Calu3 (cell line): Measurements from ENCODE around the gene RBM12. TPM values are rescaled to one million over a fixed set of nuclear protein-coding genes. Genes with fewer than 3 reads are reported as not detected.

Experiments
- BruUV-seq: library from RNA; stranded (reverse); fragments of 400-500 nt; replicated peaks from 2 replicates; lab custom pipeline; 2021; lab: Mats Ljungman, UMichigan
- CTCF ChIA-PET: fragments of 300-600 bp; sonication (Branson Sonifier 250); formaldehyde crosslinking; loops from one replicate; lab custom pipeline; 2022; ENCODE audit warnings: antibody characterized with exemption; lab: Charles Lee
- DNase-seq: peaks from one replicate; pipeline ENCODE4 v3.0.0; 2022
- H3K27ac Mint-ChIP-seq: one replicate; pipeline ENCODE4 v1.8.0; 2022; ENCODE audit warnings: mixed read lengths; ENCODE audit not compliant: unreplicated experiment
- H3K27me3 Mint-ChIP-seq: one replicate; pipeline ENCODE4 v1.8.0; 2022; ENCODE audit warnings: mixed read lengths; ENCODE audit not compliant: unreplicated experiment
- H3K36me3 Mint-ChIP-seq: one replicate; pipeline ENCODE4 v1.8.0; 2022; ENCODE audit warnings: mild to moderate bottlenecking, moderate library complexity, mixed read lengths; ENCODE audit not compliant: insufficient read depth, unreplicated experiment
- H3K4me1 Mint-ChIP-seq: one replicate; pipeline ENCODE4 v1.8.0; 2022; ENCODE audit warnings: mild to moderate bottlenecking, low read depth, mixed read lengths; ENCODE audit not compliant: unreplicated experiment
- H3K4me3 Mint-ChIP-seq: one replicate; pipeline ENCODE4 v1.8.0; 2022; ENCODE audit warnings: mild to moderate bottlenecking, low read depth, moderate library complexity, mixed read lengths; ENCODE audit not compliant: unreplicated experiment
- H3K9me3 Mint-ChIP-seq: one replicate; pipeline ENCODE4 v1.8.0; 2022; ENCODE audit warnings: low read depth, mixed read lengths; ENCODE audit not compliant: unreplicated experiment
- intact Hi-C: fragments of 100-400 bp; cut with micrococcal nuclease; formaldehyde crosslinking; loops from one replicate; pipeline ENCODE4 v1.10.0; 2022; ENCODE audit not compliant: unreplicated experiment
- total RNA-seq: library from RNA; stranded (reverse); gene quantifications from 2 replicates; pipeline ENCODE4 v1.2.3, GENCODE V29; 2022
- TF ChIP-seq, protein P1 (sequence below): fragments of 200-600 bp; IDR thresholded peaks from one replicate; pipeline ENCODE4 v1.8.0; 2022; ENCODE audit warnings: antibody characterized with exemption; ENCODE audit not compliant: unreplicated experiment

RBM12 gene
- total RNA-seq, 1 experiment from 2014 or later: 133 TPM

DNA sequence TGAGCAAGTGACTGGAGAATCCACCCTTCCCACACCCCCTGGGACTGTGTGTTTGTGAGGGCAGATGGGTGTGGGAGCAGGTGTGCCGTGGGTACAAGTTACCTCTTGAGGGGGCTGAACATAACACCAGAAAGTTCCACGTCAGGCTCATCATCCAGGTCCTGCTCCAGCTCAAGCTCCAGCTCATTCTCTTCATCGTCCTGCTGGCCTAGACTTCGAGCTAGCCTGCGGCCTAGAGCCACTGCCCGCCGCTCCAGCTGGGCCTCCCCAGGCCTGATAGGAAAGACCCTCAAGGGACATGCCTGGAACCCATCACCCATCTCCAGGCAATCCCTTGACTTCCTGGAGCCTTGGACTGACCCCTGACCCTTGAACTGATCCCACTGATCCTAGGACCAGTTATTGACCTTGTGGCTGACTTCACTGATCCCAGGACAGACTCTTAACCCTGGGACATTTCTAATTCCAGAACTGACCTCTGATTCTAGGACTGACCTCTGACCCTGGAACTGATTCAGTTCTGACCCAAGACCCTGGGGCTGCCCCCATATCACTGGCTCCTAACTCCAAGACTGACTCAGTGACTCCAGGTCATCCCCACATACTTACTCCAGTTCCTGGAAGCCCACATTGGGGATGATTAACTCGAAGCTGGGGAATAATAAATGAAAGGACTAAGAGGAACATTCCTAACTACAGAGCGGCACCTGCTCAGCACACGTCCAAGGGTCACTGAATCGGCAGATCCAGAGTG is 60.8 kb downstream of the RBM12 start:
- no peak for DNase-seq
- Mint-ChIP-seq H3K9me3 (no peaks in the 10 kb centered on the region), H3K27ac (no peak overlapping the region), H3K36me3 (peaks cover 54% of the 10 kb centered on the region), H3K4me1 (peaks cover 46% of the 10 kb centered on the region), H3K4me3 (no peak overlapping the region), H3K27me3 (no peaks in the 10 kb centered on the region)
- BruUV-seq: no TSS peak
- CTCF ChIA-PET: interaction anchor here (0.6 to 1.3 kb wide), 7 partner anchors 12 to 87 kb away, joined by 3 to 14 read pairs (median 4); partner anchors contain the start of gene SPAG4
- TF ChIP-seq, protein P1, sequence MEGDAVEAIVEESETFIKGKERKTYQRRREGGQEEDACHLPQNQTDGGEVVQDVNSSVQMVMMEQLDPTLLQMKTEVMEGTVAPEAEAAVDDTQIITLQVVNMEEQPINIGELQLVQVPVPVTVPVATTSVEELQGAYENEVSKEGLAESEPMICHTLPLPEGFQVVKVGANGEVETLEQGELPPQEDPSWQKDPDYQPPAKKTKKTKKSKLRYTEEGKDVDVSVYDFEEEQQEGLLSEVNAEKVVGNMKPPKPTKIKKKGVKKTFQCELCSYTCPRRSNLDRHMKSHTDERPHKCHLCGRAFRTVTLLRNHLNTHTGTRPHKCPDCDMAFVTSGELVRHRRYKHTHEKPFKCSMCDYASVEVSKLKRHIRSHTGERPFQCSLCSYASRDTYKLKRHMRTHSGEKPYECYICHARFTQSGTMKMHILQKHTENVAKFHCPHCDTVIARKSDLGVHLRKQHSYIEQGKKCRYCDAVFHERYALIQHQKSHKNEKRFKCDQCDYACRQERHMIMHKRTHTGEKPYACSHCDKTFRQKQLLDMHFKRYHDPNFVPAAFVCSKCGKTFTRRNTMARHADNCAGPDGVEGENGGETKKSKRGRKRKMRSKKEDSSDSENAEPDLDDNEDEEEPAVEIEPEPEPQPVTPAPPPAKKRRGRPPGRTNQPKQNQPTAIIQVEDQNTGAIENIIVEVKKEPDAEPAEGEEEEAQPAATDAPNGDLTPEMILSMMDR: no peak
- intact Hi-C loops: no loop called here

DNA sequence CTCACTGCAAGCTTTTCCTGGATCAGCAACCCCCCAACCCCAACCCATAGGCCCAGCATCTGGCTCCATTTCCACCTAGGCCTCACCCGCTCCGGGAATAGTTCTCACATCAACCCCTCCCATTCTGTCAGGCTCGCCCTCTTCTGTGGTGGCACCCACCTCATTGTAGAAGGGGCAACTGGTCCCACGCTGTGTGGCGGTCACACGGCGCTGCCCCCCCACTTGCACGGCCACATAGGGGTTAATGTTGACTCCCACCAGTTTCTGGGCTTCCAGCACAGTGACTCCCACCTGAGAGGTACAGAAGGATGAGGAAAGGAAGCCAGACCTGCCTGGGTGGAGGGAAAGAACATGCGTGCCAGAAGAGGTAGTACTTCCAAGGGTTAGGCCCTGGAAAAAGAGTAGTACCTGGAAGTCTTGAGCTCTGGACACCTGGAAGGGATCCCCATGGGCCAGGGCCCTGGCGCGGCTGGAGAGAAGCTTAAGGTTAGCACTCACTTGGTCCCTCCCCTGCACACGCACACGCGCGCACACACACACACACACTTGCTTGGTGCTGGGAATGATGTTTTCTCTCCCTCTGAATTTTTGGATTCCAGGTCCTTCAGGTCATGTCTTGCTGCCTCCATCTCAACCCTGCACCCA is 61.7 kb downstream of the RBM12 start:
- CTCF ChIA-PET: interaction anchor here (0.6 to 0.8 kb wide), 2 partner anchors 11 to 13 kb away, joined by 4 to 9 read pairs; partner anchors contain the start of gene SPAG4
- Mint-ChIP-seq H3K27me3 (no peaks in the 10 kb centered on the region), H3K36me3 (peaks cover 47% of the 10 kb centered on the region), H3K27ac (no peak overlapping the region), H3K4me1 (peaks cover 37% of the 10 kb centered on the region), H3K9me3 (no peaks in the 10 kb centered on the region), H3K4me3 (no peak overlapping the region)
- intact Hi-C loops: no loop called here
- DNase-seq: no peak
- BruUV-seq: no TSS peak
- TF ChIP-seq, protein P1: no peak

DNA sequence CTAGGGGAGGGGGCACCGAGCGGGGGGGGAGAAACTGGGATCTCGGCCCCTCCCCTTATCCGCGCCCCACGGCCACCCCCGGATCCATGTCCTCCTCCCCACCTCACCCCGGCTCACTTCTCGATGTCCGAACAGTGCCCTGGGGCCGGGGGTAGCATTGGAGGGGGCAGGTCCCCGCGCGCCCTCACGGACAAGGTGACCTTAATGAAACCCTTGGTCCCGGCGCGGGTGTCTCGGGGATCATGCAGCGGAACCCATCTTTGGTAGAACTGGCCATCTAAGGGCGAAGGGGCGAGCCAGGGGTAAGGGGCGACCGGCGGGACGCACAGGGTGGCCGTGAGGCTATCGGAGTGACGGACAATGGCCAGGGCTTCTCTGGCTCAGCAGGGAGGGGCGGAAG is 62.7 kb downstream of the RBM12 start:
- Mint-ChIP-seq H3K4me3 (no peak overlapping the region), H3K27me3 (no peaks in the 10 kb centered on the region), H3K27ac (no peak overlapping the region), H3K4me1 (peaks cover 36% of the 10 kb centered on the region), H3K9me3 (no peaks in the 10 kb centered on the region), H3K36me3 (peaks cover 37% of the 10 kb centered on the region)
- CTCF ChIA-PET: interaction anchor here (0.6 kb wide), 1 partner anchor 183 kb away, joined by 5 read pairs; no protein-coding TSS in a partner anchor
- intact Hi-C loops: no loop called here
- no TSS peak for BruUV-seq
- DNase-seq: no peak
- TF ChIP-seq, protein P1: no peak

DNA sequence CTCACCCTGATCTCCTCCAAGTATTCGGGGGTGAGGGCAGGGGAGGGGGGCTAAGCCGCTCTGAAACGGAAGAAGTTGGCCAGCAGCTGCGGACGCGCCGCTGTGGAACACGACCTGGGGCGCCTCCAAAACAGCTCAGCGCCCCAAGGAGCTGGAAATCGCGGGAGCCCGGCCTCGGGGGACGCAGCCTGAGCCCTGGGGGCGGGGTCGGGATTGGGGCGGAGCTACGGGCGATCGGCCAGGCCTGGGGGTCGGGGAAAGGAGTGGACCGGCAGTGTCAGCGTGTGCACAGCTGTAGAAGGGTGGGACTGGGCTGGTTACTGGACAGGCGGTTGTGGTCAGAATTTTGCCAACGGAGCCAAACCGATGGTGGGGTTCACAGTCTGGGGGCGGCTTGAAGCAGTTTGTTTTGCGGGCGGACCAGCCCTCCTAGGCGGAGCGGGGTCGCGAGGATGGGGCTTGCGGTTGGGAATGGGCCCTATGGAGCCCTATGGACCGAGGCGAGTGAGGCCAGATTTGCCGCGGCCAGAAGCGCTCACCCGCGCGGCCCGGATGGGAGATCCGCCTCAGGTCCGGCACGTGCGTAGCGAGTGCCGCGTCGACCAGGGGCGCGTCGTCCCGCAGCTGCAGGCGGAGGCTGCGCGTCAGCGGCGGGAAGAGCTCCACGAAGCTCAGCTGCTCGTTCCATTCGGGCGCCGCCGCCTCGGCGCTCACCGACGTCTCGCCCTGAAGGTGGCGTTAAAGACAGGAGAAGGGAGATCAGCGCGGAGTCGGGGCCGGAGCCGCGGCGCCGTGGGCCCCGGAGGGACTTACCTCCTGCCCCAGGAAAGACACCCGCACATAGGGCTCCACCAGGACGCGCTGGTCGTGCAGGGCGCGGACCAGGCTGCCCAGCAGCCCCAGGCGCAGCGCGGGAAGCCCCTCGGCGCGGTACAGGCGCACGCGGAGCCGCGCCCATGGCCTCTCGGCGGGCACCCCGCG is 63.4 kb downstream of the RBM12 start:
- CTCF ChIA-PET: interaction anchor here (0.6 kb wide), 3 partner anchors 183 to 1733 kb away, joined by 3 to 6 read pairs (median 5); no protein-coding TSS in a partner anchor
- no peak overlapping the region for H3K4me3 Mint-ChIP-seq
- intact Hi-C loops: no loop called here
- no peaks in the 10 kb centered on the region for H3K27me3 Mint-ChIP-seq
- no peaks in the 10 kb centered on the region for H3K9me3 Mint-ChIP-seq
- TF ChIP-seq, protein P1: no peak
- BruUV-seq: no TSS peak
- no peak for DNase-seq
- H3K36me3 Mint-ChIP-seq: peaks cover 37% of the 10 kb centered on the region
- peaks cover 37% of the 10 kb centered on the region for H3K4me1 Mint-ChIP-seq
- no peak overlapping the region for H3K27ac Mint-ChIP-seq
